Calu3 (cell line): Measurements from ENCODE around the gene R3HDM1. TPM values are rescaled to one million over a fixed set of nuclear protein-coding genes. Genes with fewer than 3 reads are reported as not detected.

Experiments
- BruUV-seq: library from RNA; stranded (reverse); fragments of 400-500 nt; replicated peaks from 2 replicates; lab custom pipeline; 2021; lab: Mats Ljungman, UMichigan
- CTCF ChIA-PET: fragments of 300-600 bp; sonication (Branson Sonifier 250); formaldehyde crosslinking; loops from one replicate; lab custom pipeline; 2022; ENCODE audit warnings: antibody characterized with exemption; lab: Charles Lee
- DNase-seq: peaks from one replicate; pipeline ENCODE4 v3.0.0; 2022
- H3K27ac Mint-ChIP-seq: one replicate; pipeline ENCODE4 v1.8.0; 2022; ENCODE audit warnings: mixed read lengths; ENCODE audit not compliant: unreplicated experiment
- H3K27me3 Mint-ChIP-seq: one replicate; pipeline ENCODE4 v1.8.0; 2022; ENCODE audit warnings: mixed read lengths; ENCODE audit not compliant: unreplicated experiment
- H3K36me3 Mint-ChIP-seq: one replicate; pipeline ENCODE4 v1.8.0; 2022; ENCODE audit warnings: mild to moderate bottlenecking, moderate library complexity, mixed read lengths; ENCODE audit not compliant: insufficient read depth, unreplicated experiment
- H3K4me1 Mint-ChIP-seq: one replicate; pipeline ENCODE4 v1.8.0; 2022; ENCODE audit warnings: mild to moderate bottlenecking, low read depth, mixed read lengths; ENCODE audit not compliant: unreplicated experiment
- H3K4me3 Mint-ChIP-seq: one replicate; pipeline ENCODE4 v1.8.0; 2022; ENCODE audit warnings: mild to moderate bottlenecking, low read depth, moderate library complexity, mixed read lengths; ENCODE audit not compliant: unreplicated experiment
- H3K9me3 Mint-ChIP-seq: one replicate; pipeline ENCODE4 v1.8.0; 2022; ENCODE audit warnings: low read depth, mixed read lengths; ENCODE audit not compliant: unreplicated experiment
- intact Hi-C: fragments of 100-400 bp; cut with micrococcal nuclease; formaldehyde crosslinking; loops from one replicate; pipeline ENCODE4 v1.10.0; 2022; ENCODE audit not compliant: unreplicated experiment
- total RNA-seq: library from RNA; stranded (reverse); gene quantifications from 2 replicates; pipeline ENCODE4 v1.2.3, GENCODE V29; 2022
- TF ChIP-seq, protein P1 (sequence below): fragments of 200-600 bp; IDR thresholded peaks from one replicate; pipeline ENCODE4 v1.8.0; 2022; ENCODE audit warnings: antibody characterized with exemption; ENCODE audit not compliant: unreplicated experiment

The R3HDM1 gene
- total RNA-seq, 1 experiment from 2014 or later, result 46.1 TPM

DNA sequence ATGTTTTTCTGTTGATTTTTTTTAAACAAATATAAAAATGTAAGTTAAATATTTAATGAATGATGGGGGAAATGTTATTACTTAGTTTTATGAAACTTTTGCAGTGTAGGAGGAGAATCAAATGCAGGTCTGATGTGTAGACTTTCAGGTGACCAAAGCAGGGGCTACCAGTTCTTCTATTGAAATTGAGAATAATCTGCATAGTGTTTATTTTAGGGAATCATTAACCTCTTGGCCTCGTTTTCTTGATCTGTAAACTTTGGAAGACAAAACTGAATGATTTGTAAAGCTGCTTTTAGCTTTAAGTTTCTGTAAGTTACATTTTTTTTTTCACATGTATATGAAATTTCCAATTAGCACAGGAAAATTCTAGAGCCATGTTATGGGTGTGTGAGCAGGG, 99.2 kb downstream of the R3HDM1 start:
- no peak for DNase-seq
- H3K4me1 Mint-ChIP-seq, result no peaks in the 10 kb centered on the region
- no peak overlapping the region for H3K27ac Mint-ChIP-seq
- H3K36me3 Mint-ChIP-seq, result no peaks in the 10 kb centered on the region
- CTCF ChIA-PET, result interaction anchor here (0.6 kb wide), 1 partner anchor 1101 kb away, joined by 3 read pairs; no protein-coding TSS in a partner anchor
- H3K27me3 Mint-ChIP-seq, result no peaks in the 10 kb centered on the region
- TF ChIP-seq, protein P1, sequence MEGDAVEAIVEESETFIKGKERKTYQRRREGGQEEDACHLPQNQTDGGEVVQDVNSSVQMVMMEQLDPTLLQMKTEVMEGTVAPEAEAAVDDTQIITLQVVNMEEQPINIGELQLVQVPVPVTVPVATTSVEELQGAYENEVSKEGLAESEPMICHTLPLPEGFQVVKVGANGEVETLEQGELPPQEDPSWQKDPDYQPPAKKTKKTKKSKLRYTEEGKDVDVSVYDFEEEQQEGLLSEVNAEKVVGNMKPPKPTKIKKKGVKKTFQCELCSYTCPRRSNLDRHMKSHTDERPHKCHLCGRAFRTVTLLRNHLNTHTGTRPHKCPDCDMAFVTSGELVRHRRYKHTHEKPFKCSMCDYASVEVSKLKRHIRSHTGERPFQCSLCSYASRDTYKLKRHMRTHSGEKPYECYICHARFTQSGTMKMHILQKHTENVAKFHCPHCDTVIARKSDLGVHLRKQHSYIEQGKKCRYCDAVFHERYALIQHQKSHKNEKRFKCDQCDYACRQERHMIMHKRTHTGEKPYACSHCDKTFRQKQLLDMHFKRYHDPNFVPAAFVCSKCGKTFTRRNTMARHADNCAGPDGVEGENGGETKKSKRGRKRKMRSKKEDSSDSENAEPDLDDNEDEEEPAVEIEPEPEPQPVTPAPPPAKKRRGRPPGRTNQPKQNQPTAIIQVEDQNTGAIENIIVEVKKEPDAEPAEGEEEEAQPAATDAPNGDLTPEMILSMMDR, result no peak
- no peaks in the 10 kb centered on the region for H3K9me3 Mint-ChIP-seq
- intact Hi-C loops, result no loop called here
- BruUV-seq, result no TSS peak
- H3K4me3 Mint-ChIP-seq, result no peak overlapping the region

DNA sequence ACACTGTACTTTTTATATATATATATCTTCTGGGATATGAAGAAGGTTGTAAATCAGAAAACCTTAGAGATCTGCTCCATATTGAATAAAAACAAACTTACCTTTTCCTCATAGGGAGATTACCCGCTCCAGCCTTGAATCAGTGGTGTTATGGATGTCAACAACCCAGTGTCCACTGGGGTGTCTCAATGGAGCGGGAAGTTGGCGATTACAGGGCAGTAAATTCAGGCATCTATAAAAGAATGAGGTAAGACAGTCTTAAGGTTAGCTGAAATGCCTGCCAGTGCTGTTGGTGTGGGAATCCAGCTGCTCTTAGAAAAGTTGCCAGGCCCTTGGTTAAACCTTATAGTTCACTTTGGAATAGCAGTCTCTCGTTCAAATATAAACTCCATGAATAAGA, 102.3 kb downstream of the R3HDM1 start:
- no peak overlapping the region for H3K4me3 Mint-ChIP-seq
- H3K27ac Mint-ChIP-seq, result no peak overlapping the region
- TF ChIP-seq, protein P1, result no peak
- peaks cover 12% of the 10 kb centered on the region for H3K36me3 Mint-ChIP-seq
- intact Hi-C loops, result no loop called here
- H3K4me1 Mint-ChIP-seq, result no peaks in the 10 kb centered on the region
- H3K27me3 Mint-ChIP-seq, result no peaks in the 10 kb centered on the region
- no TSS peak for BruUV-seq
- DNase-seq, result no peak
- H3K9me3 Mint-ChIP-seq, result no peaks in the 10 kb centered on the region
- CTCF ChIA-PET, result no interaction called here

DNA sequence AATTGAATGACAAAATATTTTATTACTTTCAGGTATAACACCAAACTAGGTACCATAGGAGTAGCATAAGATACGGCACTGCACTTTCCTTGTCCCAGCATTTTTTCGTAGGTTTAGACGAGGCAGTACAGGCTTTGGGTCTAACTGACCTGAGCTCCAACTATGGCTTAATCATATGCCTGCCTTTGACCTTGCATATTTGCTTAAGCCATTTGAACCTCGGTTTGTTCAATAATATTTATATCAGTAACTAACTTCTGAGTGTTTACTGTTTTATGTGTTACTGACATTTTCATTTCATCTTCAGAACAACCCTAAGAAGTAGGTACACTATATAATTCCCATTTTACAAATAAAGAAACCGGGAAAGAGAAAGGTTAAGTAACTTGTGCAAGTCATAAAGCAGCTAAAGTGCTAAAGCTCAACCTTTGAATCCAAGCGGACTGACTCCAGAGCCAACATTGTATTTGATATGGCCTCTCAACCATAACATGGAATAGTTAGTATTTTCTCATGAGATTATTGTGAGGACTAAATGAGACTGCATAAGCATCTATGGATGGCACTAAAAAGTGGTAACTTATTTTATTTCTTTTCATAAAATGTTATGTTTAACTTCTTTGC, 104.0 kb downstream of the R3HDM1 start:
- H3K4me3 Mint-ChIP-seq, result no peak overlapping the region
- TF ChIP-seq, protein P1, result no peak
- intact Hi-C loops, result no loop called here
- no peak overlapping the region for H3K27ac Mint-ChIP-seq
- CTCF ChIA-PET, result no interaction called here
- H3K36me3 Mint-ChIP-seq, result peaks cover 12% of the 10 kb centered on the region
- H3K9me3 Mint-ChIP-seq, result no peaks in the 10 kb centered on the region
- H3K27me3 Mint-ChIP-seq, result no peaks in the 10 kb centered on the region
- no peaks in the 10 kb centered on the region for H3K4me1 Mint-ChIP-seq
- DNase-seq, result no peak
- no TSS peak for BruUV-seq

DNA sequence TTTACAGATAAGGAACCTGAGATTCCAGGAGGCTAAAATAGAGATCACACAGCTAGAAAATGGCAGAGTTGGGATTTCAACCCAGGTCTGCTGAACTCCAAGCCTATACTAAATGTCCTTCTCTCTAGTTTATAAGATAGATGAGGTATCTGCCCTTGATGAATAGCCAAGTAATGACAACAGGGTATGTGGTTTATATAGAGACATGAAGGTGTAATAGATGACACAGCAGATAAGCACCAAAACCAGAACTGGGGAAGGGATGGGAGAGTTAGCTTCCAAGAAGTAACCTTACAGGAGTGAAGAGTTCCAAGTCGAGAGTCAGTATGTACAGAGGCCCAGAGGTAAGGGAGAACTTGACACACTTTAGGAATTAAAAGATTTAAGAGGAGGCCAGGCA, 105.7 kb downstream of the R3HDM1 start:
- Mint-ChIP-seq H3K27ac (no peak overlapping the region), H3K4me3 (no peak overlapping the region), H3K4me1 (no peaks in the 10 kb centered on the region), H3K36me3 (peaks cover 12% of the 10 kb centered on the region), H3K27me3 (no peaks in the 10 kb centered on the region), H3K9me3 (no peaks in the 10 kb centered on the region)
- TF ChIP-seq, protein P1, result no peak
- no peak for DNase-seq
- intact Hi-C loops, result no loop called here
- CTCF ChIA-PET, result no interaction called here
- no TSS peak for BruUV-seq
